CD4-positive, CD25-positive, alpha-beta regulatory T cell (primary cell): ENCODE data around the gene ZNF576. TPM values are rescaled to one million over a fixed set of nuclear protein-coding genes. Genes with fewer than 3 reads are reported as not detected.

ENCODE experiments used
- ATAC-seq, 2 donors: fragments of 150-1000 bp; cut with Tn5 transposase; one replicate each; pipeline ENCODE4 v1.10.0; 2021; ENCODE audit warnings: low read depth in 2 of 2, moderate number of reproducible peaks in 2 of 2, moderate library complexity in 1 of 2
- DNase-seq, 3 donors: peaks; one replicate each; pipeline versions ENCODE4 v3.0.0 to v3.0.0-alpha.2; 2012 to 2022; ENCODE audit warnings: mixed read lengths in 1 of 3
- H3K27ac ChIP-seq: one replicate; pipeline ENCODE4 v1.7.0; 2013; ENCODE audit warnings: mild to moderate bottlenecking, low read length; ENCODE audit not compliant: insufficient read depth, poor library complexity, severe bottlenecking
- H3K27me3 ChIP-seq: one replicate; pipeline ENCODE4 v1.7.0; 2013; ENCODE audit warnings: low read length; ENCODE audit not compliant: control insufficient read depth, insufficient read depth
- H3K36me3 ChIP-seq: one replicate; pipeline ENCODE4 v1.7.0; 2013; ENCODE audit warnings: mild to moderate bottlenecking, low read length, moderate library complexity; ENCODE audit not compliant: control insufficient read depth, insufficient read depth
- H3K4me1 ChIP-seq: 2 replicates; pipeline ENCODE4 v1.7.0; 2013; ENCODE audit warnings: mild to moderate bottlenecking, low read length; ENCODE audit not compliant: insufficient read depth, control insufficient read depth, poor library complexity, severe bottlenecking
- H3K4me3 ChIP-seq: one replicate; pipeline ENCODE4 v1.7.0; 2013; ENCODE audit warnings: low read depth, mild to moderate bottlenecking, low read length, moderate library complexity
- H3K9me3 ChIP-seq, 2 experiments: 1 replicate in 1 of 2; 2 replicates in 1 of 2; pipeline ENCODE4 v1.7.0; 2013; ENCODE audit warnings: low read length in 2 of 2, mild to moderate bottlenecking in 1 of 2, moderate library complexity in 1 of 2; ENCODE audit not compliant: control insufficient read depth in 2 of 2
- H3K27ac Mint-ChIP-seq, 3 donors: one replicate each; pipeline ENCODE4 v1.8.0; 2020 to 2022; ENCODE audit warnings: mild to moderate bottlenecking in 3 of 3, mixed read lengths in 3 of 3, moderate library complexity in 2 of 3
- H3K27me3 Mint-ChIP-seq: one replicate; pipeline ENCODE4 v1.8.0; 2022; ENCODE audit warnings: mild to moderate bottlenecking, mixed read lengths
- H3K36me3 Mint-ChIP-seq: one replicate; pipeline ENCODE4 v1.8.0; 2020; ENCODE audit warnings: mixed read lengths
- H3K4me1 Mint-ChIP-seq, 4 donors: one replicate each; pipeline ENCODE4 v1.8.0; 2020 to 2022; ENCODE audit warnings: mixed read lengths in 4 of 4, mild to moderate bottlenecking in 1 of 4
- H3K4me3 Mint-ChIP-seq, 4 donors: one replicate each; pipeline ENCODE4 v1.8.0; 2020 to 2022; ENCODE audit warnings: mild to moderate bottlenecking in 4 of 4, mixed read lengths in 4 of 4, moderate library complexity in 3 of 4
- H3K9me3 Mint-ChIP-seq, 7 donors: one replicate each; pipeline ENCODE4 v1.8.0; 2020 to 2022; ENCODE audit warnings: mixed read lengths in 7 of 7, mild to moderate bottlenecking in 3 of 7, moderate library complexity in 2 of 7
- polyA plus RNA-seq, 4 donors: library from polyadenylated mRNA; unstranded; fragments of 300-500 nt; fragmentation: Illumina TruSeq; gene quantifications; one replicate each; pipeline ENCODE4 v1.2.3, GENCODE V29; 2021
- total RNA-seq: library from RNA; stranded (reverse); gene quantifications from one replicate; pipeline ENCODE4 v1.2.3, GENCODE V29; 2022

Gene ZNF576
- total and polyA plus RNA-seq, 5 donors from 2014 or later = 5.5 to 11.0 (median 8.9) TPM

- H3K27ac ChIP-seq = no peak overlapping the region
- no peaks in the 10 kb centered on the region for H3K36me3 Mint-ChIP-seq
- H3K4me1 ChIP-seq = peaks cover 5% of the 10 kb centered on the region
- peaks cover 17% of the 10 kb centered on the region for H3K27me3 Mint-ChIP-seq
- H3K9me3 Mint-ChIP-seq = no peaks in the 10 kb centered on the region
- no peak overlapping the region for H3K4me3 ChIP-seq
- peak overlapping the region in 1 of 4 donors; percentile 58 for H3K4me3 Mint-ChIP-seq
- no peaks in the 10 kb centered on the region for H3K36me3 ChIP-seq
- DNase-seq = peak in 2 of 3 donors; percentile 11 to 28
- H3K4me1 Mint-ChIP-seq = peaks cover 5 to 26% (median 9%) of the 10 kb centered on the region in 4 donors
- no peaks in the 10 kb centered on the region for H3K27me3 ChIP-seq
- ATAC-seq = no peak
- H3K27ac Mint-ChIP-seq = no peak overlapping the region
- H3K9me3 ChIP-seq = no peaks in the 10 kb centered on the region
Measured at GRCh38 chr19:43625918-43626579, 29.7 kb downstream of the ZNF576 start.

GRCh38 chr19:43626838-43627237 lies 30.4 kb downstream of the ZNF576 start:
- no peaks in the 10 kb centered on the region for H3K9me3 Mint-ChIP-seq
- no peak for DNase-seq
- H3K4me1 ChIP-seq = peaks cover 5% of the 10 kb centered on the region
- no peak overlapping the region for H3K27ac ChIP-seq
- H3K27me3 Mint-ChIP-seq = peaks cover 18% of the 10 kb centered on the region
- no peaks in the 10 kb centered on the region for H3K27me3 ChIP-seq
- H3K36me3 ChIP-seq = no peaks in the 10 kb centered on the region
- no peak overlapping the region for H3K4me3 ChIP-seq
- H3K36me3 Mint-ChIP-seq = no peaks in the 10 kb centered on the region
- no peak overlapping the region for H3K27ac Mint-ChIP-seq
- ATAC-seq = no peak
- peak overlapping the region in 2 of 4 donors; percentile 38 to 43 for H3K4me3 Mint-ChIP-seq
- H3K9me3 ChIP-seq = no peaks in the 10 kb centered on the region
- H3K4me1 Mint-ChIP-seq = peaks cover under 1 to 24% (median 9%) of the 10 kb centered on the region in 4 donors

DNA sequence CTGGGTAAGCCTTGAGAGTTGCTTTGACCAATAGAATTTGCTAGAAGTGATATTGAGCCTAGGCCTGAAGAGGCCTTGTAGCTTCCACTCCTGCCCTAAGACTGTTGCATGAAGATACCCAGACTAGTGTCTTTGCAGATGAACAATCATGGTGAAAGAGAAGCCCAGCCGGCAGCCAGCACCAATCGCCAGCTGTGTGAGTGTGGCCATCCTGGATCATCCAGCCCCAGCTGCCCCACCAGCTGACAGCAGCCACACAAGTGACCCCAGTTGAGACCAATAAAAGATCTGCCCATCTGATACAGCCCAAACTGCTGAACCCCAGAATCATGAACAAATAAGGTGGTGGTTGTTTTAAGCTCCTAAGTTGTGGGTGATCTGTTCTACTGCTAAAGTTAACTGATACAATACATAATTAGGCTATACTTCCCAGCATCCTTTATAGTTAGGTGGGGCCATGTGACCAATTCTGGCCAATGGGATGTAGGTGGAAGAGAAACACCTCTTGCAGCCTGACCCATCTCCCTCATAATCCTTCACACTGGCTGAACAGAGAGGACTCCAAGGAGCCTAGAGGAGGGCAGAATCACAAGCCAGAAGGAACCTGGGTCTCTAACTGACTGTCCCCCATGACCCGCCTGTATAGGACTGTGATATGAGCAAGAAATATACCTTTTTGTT lies 32.4 kb downstream of the ZNF576 start:
- Histone ChIP-seq H3K27ac (no peak overlapping the region), H3K36me3 (no peaks in the 10 kb centered on the region), H3K9me3 (no peaks in the 10 kb centered on the region), H3K4me3 (no peak overlapping the region), H3K4me1 (peaks cover 5% of the 10 kb centered on the region), H3K27me3 (no peaks in the 10 kb centered on the region)
- Mint-ChIP-seq H3K27me3 (peaks cover 36% of the 10 kb centered on the region), H3K4me1 (peaks cover 0 to 24% (median 11%) of the 10 kb centered on the region in 4 donors), H3K27ac (peak overlapping the region in 1 of 3 donors; percentile 40), H3K9me3 (no peaks in the 10 kb centered on the region), H3K4me3 (no peak overlapping the region), H3K36me3 (no peaks in the 10 kb centered on the region)
- no peak for DNase-seq
- no peak for ATAC-seq

DNA sequence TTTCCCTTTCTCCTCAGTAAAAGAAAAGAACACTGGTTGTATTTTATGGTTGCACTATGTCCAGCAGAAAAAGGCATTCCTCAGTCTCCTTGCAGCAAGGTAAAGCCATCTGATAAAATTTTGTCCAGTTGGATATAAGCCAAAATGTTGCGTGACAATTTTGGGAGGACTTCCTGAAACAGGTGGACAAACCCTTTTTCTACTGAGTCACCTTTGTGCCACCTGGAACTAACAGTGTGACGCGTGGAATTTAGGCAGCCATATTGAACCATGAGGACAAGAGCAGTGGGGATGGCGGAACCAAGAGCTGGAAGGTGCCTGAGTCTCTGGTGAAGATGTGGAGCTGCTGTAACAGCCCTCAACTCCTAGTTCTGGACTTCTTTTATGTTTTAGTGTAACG lies 35.1 kb downstream of the ZNF576 start:
- H3K9me3 ChIP-seq = no peaks in the 10 kb centered on the region
- H3K36me3 ChIP-seq = no peaks in the 10 kb centered on the region
- H3K4me3 ChIP-seq = no peak overlapping the region
- H3K27me3 ChIP-seq = no peaks in the 10 kb centered on the region
- no peaks in the 10 kb centered on the region for H3K9me3 Mint-ChIP-seq
- ATAC-seq (no peak), DNase-seq (no peak)
- H3K4me1 Mint-ChIP-seq = peaks cover 0 to 11% (median 5%) of the 10 kb centered on the region in 4 donors
- peak overlapping the region in 1 of 3 donors; percentile 80 for H3K27ac Mint-ChIP-seq
- H3K4me1 ChIP-seq = no peaks in the 10 kb centered on the region
- H3K36me3 Mint-ChIP-seq = no peaks in the 10 kb centered on the region
- H3K4me3 Mint-ChIP-seq = no peak overlapping the region
- H3K27me3 Mint-ChIP-seq = peaks cover 52% of the 10 kb centered on the region
- no peak overlapping the region for H3K27ac ChIP-seq

- ATAC-seq = no peak
Measured at GRCh38 chr19:43633520-43633919, 37.1 kb downstream of the ZNF576 start.

GRCh38 chr19:43634068-43634467 lies 37.7 kb downstream of the ZNF576 start:
- Histone ChIP-seq H3K4me1 (peaks cover 1% of the 10 kb centered on the region), H3K9me3 (no peaks in the 10 kb centered on the region), H3K27me3 (peaks cover 16% of the 10 kb centered on the region), H3K27ac (no peak overlapping the region), H3K4me3 (no peak overlapping the region), H3K36me3 (no peaks in the 10 kb centered on the region)
- H3K9me3 Mint-ChIP-seq = peaks cover 0 to 2% (median 0%) of the 10 kb centered on the region in 7 donors
- ATAC-seq (no peak), DNase-seq (no peak)
- H3K36me3 Mint-ChIP-seq = no peaks in the 10 kb centered on the region
- peaks cover 59% of the 10 kb centered on the region for H3K27me3 Mint-ChIP-seq
- H3K27ac Mint-ChIP-seq = no peak overlapping the region
- H3K4me3 Mint-ChIP-seq = no peak overlapping the region
- peaks cover 0 to 9% (median 5%) of the 10 kb centered on the region in 4 donors for H3K4me1 Mint-ChIP-seq

More at GRCh38 chr19:43633520-43633919, 37.1 kb downstream of the ZNF576 start:
- no peak overlapping the region for H3K4me3 Mint-ChIP-seq
- H3K4me1 Mint-ChIP-seq = peaks cover 0 to 5% (median 1%) of the 10 kb centered on the region in 4 donors
- H3K9me3 ChIP-seq = no peaks in the 10 kb centered on the region
- no peak for DNase-seq
- H3K36me3 ChIP-seq = no peaks in the 10 kb centered on the region
- H3K36me3 Mint-ChIP-seq = no peaks in the 10 kb centered on the region
- peaks cover 58% of the 10 kb centered on the region for H3K27me3 Mint-ChIP-seq
- H3K27me3 ChIP-seq = peaks cover 10% of the 10 kb centered on the region
- no peak overlapping the region for H3K27ac Mint-ChIP-seq
- H3K9me3 Mint-ChIP-seq = peaks cover 0 to 2% (median 0%) of the 10 kb centered on the region in 7 donors
- no peaks in the 10 kb centered on the region for H3K4me1 ChIP-seq
- no peak overlapping the region for H3K27ac ChIP-seq
- no peak overlapping the region for H3K4me3 ChIP-seq

DNA sequence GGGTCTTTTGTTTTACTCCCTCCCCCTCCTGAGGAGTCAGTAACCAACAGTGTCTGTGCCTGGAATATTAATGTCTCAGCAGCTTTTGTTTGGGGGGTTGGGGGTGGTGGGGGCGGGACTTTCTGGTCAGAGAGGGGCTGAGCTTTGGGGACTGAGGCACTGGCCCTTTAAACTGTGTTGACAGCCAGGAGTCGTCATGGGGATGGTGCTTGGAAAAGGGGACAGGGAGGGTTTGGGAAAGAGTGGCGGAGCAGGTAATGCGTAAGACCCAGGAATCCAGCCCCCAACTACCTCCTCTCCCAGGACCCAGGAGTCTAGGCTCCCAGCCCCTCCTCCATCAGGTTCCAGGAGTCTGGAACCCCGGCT lies 38.1 kb downstream of the ZNF576 start:
- Histone ChIP-seq H3K4me3 (no peak overlapping the region), H3K4me1 (peaks cover 5% of the 10 kb centered on the region), H3K27ac (no peak overlapping the region), H3K9me3 (no peaks in the 10 kb centered on the region), H3K36me3 (no peaks in the 10 kb centered on the region), H3K27me3 (peaks cover 17% of the 10 kb centered on the region)
- peaks cover 0 to 2% (median 0%) of the 10 kb centered on the region in 7 donors for H3K9me3 Mint-ChIP-seq
- peaks cover 0 to 11% (median 6%) of the 10 kb centered on the region in 4 donors for H3K4me1 Mint-ChIP-seq
- no peaks in the 10 kb centered on the region for H3K36me3 Mint-ChIP-seq
- H3K27ac Mint-ChIP-seq = no peak overlapping the region
- DNase-seq = no peak
- peaks cover 61% of the 10 kb centered on the region for H3K27me3 Mint-ChIP-seq
- ATAC-seq = no peak
- no peak overlapping the region for H3K4me3 Mint-ChIP-seq
